GM18505 (cell line): ENCODE results near the gene HBB.

ENCODE experiments used
- ATAC-seq: cut with Tn5 transposase; IDR thresholded peaks from one replicate; pipeline ENCODE4 v1.9.1; 2021; ENCODE audit not compliant: unreplicated experiment
- POLR2A ChIP-seq: IDR thresholded peaks from 4 replicates; pipeline ENCODE4 v1.6.1; 2011; ENCODE audit warnings: borderline replicate concordance; ENCODE audit not compliant: insufficient read depth, insufficient read length; ENCODE audit errors: extremely low read depth

The HBB gene

DNA sequence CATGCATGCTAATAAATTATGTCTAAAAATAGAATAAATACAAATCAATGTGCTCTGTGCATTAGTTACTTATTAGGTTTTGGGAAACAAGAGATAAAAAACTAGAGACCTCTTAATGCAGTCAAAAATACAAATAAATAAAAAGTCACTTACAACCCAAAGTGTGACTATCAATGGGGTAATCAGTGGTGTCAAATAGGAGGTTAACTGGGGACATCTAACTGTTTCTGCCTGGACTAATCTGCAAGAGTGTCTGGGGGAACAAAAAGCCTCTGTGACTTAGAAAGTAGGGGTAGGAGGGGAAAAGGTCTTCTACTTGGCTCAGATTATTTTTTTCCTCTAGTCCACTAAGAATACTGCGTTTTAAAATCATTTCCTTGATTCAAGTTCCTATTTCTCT, 810 bp upstream of the HBB start:
- no peak for TF ChIP-seq POLR2A
- no peak for ATAC-seq

DNA sequence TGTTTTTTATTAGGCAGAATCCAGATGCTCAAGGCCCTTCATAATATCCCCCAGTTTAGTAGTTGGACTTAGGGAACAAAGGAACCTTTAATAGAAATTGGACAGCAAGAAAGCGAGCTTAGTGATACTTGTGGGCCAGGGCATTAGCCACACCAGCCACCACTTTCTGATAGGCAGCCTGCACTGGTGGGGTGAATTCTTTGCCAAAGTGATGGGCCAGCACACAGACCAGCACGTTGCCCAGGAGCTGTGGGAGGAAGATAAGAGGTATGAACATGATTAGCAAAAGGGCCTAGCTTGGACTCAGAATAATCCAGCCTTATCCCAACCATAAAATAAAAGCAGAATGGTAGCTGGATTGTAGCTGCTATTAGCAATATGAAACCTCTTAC, 1.4 kb downstream of the HBB start:
- TF ChIP-seq POLR2A = no peak
- ATAC-seq = no peak

DNA sequence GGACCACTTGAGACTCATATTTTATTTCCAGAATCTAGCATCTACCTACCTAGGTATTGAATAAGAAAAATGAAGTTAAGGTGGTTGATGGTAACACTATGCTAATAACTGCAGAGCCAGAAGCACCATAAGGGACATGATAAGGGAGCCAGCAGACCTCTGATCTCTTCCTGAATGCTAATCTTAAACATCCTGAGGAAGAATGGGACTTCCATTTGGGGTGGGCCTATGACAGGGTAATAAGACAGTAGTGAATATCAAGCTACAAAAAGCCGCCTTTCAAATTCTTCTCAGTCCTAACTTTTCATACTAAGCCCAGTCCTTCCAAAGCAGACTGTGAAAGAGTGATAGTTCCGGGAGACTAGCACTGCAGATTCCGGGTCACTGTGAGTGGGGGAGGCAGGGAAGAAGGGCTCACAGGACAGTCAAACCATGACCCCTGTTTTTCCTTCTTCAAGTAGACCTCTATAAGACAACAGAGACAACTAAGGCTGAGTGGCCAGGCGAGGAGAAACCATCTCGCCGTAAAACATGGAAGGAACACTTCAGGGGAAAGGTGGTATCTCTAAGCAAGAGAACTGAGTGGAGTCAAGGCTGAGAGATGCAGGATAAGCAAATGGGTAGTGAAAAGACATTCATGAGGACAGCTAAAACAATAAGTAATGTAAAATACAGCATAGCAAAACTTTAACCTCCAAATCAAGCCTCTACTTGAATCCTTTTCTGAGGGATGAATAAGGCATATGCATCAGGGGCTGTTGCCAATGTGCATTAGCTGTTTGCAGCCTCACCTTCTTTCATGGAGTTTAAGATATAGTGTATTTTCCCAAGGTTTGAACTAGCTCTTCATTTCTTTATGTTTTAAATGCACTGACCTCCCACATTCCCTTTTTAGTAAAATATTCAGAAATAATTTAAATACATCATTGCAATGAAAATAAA, 2.1 kb downstream of the HBB start:
- no peak for ATAC-seq
- TF ChIP-seq POLR2A = no peak

DNA sequence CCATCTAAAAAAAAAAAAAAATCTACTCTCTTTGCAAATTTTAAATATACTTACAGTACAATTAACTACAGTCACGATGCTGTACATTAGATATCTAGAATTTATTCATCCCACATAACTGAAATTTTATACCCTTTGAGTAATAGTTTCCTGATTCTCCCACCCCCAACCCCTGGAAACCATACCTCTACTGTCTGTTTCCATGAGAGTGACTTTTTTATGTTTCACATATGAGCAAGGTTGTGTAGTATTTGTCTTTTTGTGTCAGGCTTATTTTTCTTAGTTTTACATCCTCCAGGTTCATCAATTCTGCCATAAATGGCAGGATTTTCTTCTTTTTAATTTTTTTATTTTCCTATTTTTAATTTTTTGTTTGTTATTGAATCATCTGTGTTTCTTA, 3.2 kb downstream of the HBB start:
- no peak for ATAC-seq
- no peak for TF ChIP-seq POLR2A

DNA sequence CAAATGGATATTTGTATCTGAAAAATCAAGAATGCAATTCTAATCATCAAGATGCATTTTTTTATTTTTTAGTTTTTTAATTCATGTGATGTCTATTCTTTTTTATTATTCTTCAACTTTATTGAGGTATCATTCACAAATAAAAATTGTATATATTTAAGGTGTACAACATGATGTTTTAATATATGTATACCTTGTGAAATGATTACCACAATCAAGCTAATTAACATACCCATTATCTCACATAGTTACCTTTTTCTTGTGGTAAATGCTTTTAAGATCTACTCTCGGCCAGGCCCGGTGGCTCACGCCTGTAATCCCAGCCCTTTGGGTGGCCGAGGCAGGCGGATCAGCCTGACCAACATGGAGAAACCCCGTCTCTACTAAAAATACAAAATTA, 3.7 kb downstream of the HBB start:
- no peak for TF ChIP-seq POLR2A
- no peak for ATAC-seq

DNA sequence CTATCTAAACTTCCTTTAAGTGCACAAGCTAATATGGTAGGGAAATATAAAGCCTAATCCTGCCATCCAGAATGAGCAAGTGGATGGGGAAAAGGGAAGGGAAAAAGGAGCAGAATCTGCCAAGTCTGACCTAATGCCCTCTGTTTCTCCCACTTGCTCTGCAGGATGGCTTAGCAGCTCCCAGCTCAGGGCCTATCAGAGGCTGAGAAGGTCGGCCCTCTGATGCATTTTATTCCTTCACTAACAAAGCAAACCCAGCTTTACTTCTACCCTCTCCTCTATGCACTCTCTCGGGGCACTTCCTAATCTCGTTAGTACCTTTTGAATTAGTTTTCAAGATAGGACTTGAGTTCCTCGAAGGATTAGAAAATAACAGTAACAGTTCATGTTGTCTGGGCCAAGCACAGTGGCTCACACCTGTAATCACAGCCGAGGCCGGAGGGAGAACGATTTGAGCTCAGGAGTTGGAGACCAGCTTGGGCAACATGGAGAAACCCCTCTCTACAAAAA, 16.4 kb downstream of the HBB start:
- no peak for ATAC-seq
- no peak for TF ChIP-seq POLR2A

DNA sequence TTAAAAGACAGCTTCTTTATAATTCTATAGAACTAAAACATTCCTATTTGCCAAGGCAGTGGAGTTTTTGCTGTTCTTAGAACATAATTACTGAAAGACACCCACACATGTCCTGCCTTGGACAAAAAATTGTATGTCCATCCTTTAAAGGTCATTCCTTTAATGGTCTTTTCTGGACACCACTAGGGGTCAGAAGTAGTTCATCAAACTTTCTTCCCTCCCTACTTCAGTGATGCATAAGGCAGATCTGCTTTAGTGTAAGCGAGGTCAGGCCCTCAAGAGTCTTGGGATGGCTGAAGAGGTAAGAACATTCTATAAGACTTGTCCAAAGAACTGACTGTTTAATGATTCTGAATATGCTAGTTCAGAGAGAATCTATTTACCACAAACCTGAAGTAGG, 22.1 kb downstream of the HBB start:
- no peak for TF ChIP-seq POLR2A
- no peak for ATAC-seq

DNA sequence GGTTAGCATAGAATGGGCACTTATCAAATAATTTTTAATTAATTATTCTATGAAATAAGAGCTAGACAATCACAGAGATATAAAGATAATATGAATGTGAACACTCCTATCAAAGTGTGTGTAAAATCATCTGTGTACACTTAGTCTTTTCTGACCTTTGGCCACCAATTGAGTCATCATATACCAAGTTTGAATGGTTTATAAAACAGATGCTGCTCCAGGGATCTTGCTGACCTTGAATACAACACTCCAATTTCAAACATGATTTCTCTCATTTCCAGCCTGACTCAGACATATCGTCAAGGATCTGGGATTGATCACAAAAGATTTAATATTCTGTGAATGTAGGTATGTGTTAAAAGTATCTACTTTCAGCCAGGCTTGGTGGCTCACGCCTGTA, 23.5 kb downstream of the HBB start:
- no peak for TF ChIP-seq POLR2A
- no peak for ATAC-seq

DNA sequence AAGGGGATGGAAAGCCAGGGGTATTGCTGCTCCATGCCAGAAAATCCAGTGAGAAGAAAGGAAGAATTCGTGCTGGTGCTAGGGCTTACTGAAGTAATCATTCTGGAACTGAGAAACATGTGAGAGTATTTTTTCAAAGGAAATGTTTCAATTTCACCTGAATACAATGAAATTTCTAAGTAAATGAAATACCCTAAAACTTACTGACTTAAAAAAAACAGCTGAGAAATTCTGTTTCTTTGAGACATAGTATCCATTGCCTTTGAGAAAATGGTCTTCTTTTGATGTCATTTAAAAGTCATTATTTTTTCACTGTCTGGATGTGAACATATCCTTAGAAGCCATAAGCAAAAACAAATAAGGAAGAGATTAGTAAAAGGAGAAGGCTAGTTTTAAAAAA, 26.3 kb downstream of the HBB start, which contains the start of gene OR51V1:
TSS of gene OR51V1 (minus strand) at position 101 of the 400 bp plus-strand sequence. CDS start at position 101, 0 bp downstream.
- TF ChIP-seq POLR2A = no peak
- ATAC-seq = no peak

DNA sequence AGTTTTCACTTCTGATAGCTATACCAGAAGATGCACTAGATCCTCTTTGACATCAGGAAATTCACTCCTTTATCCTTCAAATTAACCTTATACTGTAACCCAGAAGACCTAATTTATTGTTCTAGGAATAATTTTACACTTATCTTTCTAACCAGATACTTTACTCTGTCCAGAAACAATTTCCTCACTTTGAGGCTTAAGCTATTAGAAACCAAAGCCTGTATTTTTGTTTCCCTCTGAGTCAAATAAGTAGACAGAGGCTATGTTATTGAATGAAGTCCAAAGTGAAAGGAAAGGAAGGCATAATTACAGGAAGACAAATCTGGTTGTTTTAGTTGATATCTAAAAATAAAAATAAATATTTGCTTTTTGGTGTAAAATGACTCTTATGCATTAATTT, 28.6 kb downstream of the HBB start:
- no peak for TF ChIP-seq POLR2A
- no peak for ATAC-seq

DNA sequence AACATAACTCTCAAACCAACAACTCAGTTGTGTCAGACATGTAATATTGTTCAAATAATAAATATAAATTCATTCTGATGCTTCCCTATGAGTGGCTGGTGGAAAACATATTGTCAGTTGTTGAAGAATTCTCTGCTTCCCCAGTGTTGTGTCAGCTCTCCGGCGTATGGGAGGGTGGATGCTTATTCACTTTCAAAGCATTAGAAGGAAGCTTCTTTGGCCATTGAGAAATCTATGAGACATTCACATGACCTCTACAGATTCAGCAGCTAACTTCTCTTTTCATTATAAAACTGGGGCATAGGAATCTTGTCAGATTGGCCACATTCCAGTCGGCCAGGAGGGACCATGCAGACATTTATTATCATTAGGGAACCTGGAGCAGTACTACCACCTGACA, 29.3 kb downstream of the HBB start:
- ATAC-seq = no peak
- TF ChIP-seq POLR2A = no peak

DNA sequence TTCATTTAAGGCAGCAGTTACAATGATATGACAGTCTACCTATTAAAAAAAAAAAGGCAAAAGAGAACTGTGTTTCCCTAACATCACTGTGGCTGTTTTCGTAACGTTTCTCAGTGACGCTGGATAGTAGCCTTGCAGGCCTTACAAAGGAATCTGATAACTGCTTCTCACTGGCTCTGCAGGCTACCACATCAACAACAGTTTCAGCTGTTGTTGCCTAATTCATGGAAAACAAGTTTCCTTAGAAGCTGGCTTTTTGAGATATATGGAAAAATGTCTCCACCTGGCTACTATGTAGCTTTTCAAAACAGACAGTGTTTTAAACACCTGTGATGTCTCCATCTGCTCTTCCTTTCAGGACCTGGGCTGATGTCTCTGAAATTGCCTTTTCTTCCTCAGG, 30.1 kb downstream of the HBB start:
- no peak for ATAC-seq
- no peak for TF ChIP-seq POLR2A

DNA sequence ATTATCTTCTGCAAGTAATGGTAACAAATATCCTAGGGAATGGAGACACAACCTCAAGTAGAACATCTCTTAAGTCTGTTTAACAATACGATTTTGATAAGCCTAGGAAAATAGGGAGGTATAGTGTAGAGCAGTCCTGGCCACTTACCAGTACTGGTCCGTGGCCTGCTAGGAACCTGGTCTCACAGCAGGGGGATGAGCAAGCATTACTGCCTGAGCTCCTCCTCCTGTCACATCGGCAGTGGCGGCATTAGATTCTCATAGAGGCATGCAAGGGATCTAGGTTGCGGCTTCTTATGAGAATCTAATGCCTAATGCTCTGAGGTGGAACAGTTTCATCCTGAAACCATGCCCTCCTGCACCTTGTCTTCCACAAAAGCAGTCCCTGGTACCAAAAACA, 30.8 kb downstream of the HBB start:
- ATAC-seq = no peak
- no peak for TF ChIP-seq POLR2A

DNA sequence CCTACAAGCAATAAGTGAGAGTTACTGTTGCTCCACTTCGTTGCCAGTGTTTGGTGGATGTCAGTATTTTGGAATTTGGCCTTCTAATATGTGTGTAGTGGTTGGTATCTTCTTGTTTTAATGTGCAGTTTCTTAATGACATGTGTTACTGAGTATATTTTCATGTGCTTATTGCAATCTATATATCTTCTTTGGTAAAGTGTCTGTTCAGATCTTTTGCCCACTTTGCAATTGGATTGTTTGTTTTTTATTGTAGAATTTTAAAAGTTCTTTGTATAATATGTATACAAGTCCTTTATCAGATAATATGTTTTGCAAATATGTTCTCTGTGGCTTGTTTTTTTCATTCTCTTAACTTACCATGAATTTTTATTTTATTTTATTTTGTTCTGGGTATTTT, 34.1 kb downstream of the HBB start:
- no peak for TF ChIP-seq POLR2A
- ATAC-seq = no peak
